Inflammatory macrophage treated with lipopolysaccharide for 4 hours (primary cell): ENCODE measurements around the gene CACNA1S.

Source experiments
- DNase-seq: peaks from one replicate; pipeline ENCODE4 v3.0.0-alpha.2; 2020

CACNA1S gene

GRCh38 chr1:201025571-201026002 lies 86.6 kb downstream of the CACNA1S start:
- peak; percentile 41 for DNase-seq

- no peak for DNase-seq
Observed at GRCh38 chr1:201024625-201024998, 87.6 kb downstream of the CACNA1S start.

- DNase-seq: no peak
Observed at GRCh38 chr1:201023920-201024624, 88.2 kb downstream of the CACNA1S start.

- peak; percentile 73 for DNase-seq
Observed at GRCh38 chr1:201023517-201023902, 88.7 kb downstream of the CACNA1S start, which contains the start of gene KIF21B. Gene KIF21B, minus strand, starts transcription at chr1:201023714. Its CDS starts 331 bp downstream, at chr1:201023383.

GRCh38 chr1:201022820-201023516 lies 89.3 kb downstream of the CACNA1S start:
- peak; percentile 75 for DNase-seq

GRCh38 chr1:201022493-201022819 lies 89.8 kb downstream of the CACNA1S start:
- no peak for DNase-seq

GRCh38 chr1:201021630-201022492 lies 90.4 kb downstream of the CACNA1S start:
- no peak for DNase-seq

- peak; percentile 5 for DNase-seq
Observed at GRCh38 chr1:201020721-201021629, 91.3 kb downstream of the CACNA1S start.

GRCh38 chr1:201020040-201020591 lies 92.1 kb downstream of the CACNA1S start:
- DNase-seq: no peak

GRCh38 chr1:201019321-201019977 lies 92.8 kb downstream of the CACNA1S start:
- peak; percentile 83 for DNase-seq

GRCh38 chr1:201017828-201018163 lies 94.4 kb downstream of the CACNA1S start:
- DNase-seq: no peak

- DNase-seq: no peak
Observed at GRCh38 chr1:201016943-201017827, 95.0 kb downstream of the CACNA1S start.

- no peak for DNase-seq
Observed at GRCh38 chr1:201016211-201016651, 96.0 kb downstream of the CACNA1S start.

- peak; percentile 48 for DNase-seq
Observed at GRCh38 chr1:201015551-201016091, 96.6 kb downstream of the CACNA1S start.

- peak; percentile 71 for DNase-seq
Observed at GRCh38 chr1:201014816-201015200, 97.4 kb downstream of the CACNA1S start.

GRCh38 chr1:201013991-201014815 lies 98.0 kb downstream of the CACNA1S start:
- no peak for DNase-seq

GRCh38 chr1:201013031-201013485 lies 99.2 kb downstream of the CACNA1S start:
- peak; percentile 86 for DNase-seq

GRCh38 chr1:201011616-201012015 lies 100.6 kb downstream of the CACNA1S start:
- no peak for DNase-seq

- no peak for DNase-seq
Observed at GRCh38 chr1:201009962-201010645, 102.1 kb downstream of the CACNA1S start.
